ENCODE data around the gene DMD. TPM values are rescaled to one million over a fixed set of nuclear protein-coding genes. Genes with fewer than 3 reads are reported as not detected.
"Not testable (repeated sequence)": the region's sequence is repeated elsewhere in the genome, so short reads cannot be mapped to it uniquely, and the experiment has no call there.

DMD gene
- total RNA-seq, 6 experiments from 2014 or later, result 18.7 to 43.4 (median 32.9) TPM

DNA sequence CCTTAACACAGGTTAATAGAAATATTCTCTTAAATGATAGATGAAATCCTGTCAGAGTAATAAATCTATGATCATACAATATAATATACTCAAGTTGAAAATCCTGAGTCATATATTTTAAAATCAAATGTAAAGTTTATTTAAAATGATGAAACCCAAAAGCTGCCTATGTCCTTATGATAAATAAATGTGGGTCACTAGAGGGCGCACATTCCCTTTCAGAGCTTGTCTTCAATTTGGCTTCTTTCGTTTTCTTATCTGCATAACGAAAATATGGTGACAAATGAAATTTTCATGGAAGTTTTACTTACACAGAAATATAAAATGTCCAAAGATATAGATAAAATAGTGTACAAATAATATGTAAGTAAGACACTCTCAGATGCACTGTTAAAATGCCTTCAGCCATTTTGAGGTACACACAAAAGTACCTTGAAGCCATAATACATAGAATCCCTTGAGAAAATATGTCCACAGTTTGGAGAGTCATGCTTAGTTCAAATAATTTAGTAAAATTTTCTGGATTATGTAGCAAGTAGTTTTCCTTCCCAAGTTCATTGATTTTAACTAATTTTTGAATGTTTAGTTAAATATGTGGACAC lies 680.4 kb downstream of the DMD start:
- H3K4me1 ChIP-seq, result no peaks in the 10 kb centered on the region
- no peak for DNase-seq
- H3K9me3 ChIP-seq, result no peaks in the 10 kb centered on the region

DNA sequence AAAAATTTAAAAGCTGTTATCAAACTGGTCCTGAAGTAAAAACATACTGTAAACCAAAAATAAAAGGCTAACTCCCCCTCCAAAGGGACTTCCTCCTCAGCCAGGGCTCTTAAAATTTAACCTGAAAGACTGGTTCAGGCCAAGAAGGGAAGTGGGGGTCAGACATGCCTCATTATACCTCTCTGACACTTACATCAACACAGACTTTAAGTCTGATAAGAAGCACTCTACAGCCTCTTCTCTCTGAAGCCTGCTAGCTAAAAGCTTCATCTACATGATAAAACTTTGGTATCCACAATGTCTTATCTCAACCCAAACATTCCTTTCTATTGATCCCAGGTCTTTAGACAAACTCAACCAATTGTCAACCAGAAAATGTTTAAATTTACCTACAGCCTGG lies 682.9 kb downstream of the DMD start:
- H3K4me1 ChIP-seq; H3K27me3 ChIP-seq; H3K4me3 ChIP-seq; ATAC-seq; H3K27ac ChIP-seq; H3K9me3 ChIP-seq; H3K36me3 ChIP-seq; DNase-seq; intact Hi-C loops (cut with DNase I): not testable (repeated sequence)

More for the DNA sequence above, 680.4 kb downstream of the DMD start:
- intact Hi-C loops (cut with DNase I), result no loop called here
- Histone ChIP-seq H3K4me3 (no peak overlapping the region), H3K27ac (no peak overlapping the region), H3K27me3 (no peaks in the 10 kb centered on the region), H3K36me3 (no peaks in the 10 kb centered on the region)
- TF ChIP-seq CTCF (IDR thresholded peaks at IDR 0.05) (peak; percentile 37 to 73 (median 70)), POLR2A (IDR thresholded peaks at IDR 0.05) (no peak)
- 0% methylated on average over 3 of the region's 3 CpGs for WGBS (ENCODE audit: insufficient coverage, low coverage, low lambda C conversion rate, missing lambda C conversion rate)
- peak in 2 of 4 donors; percentile 45 to 62 for ATAC-seq

DNA sequence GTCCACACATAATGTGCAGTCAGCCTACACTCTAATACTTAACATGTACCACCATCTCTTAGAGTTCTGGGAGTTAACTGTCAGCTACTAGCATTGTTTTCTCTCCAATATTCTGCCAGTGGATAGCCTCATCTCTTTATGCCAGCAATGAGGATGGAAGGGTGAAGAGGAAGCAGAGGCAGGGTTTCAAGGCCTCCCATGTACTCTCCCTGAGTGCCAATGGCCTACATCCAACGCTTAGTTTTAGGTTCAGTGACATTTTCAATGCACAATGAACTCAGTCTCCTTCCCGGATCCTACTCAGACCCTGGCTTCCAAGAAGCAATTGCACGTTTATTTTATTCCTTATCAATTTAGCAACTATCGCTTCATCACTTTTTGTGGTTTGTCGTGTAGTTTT lies 686.1 kb downstream of the DMD start:
- intact Hi-C loops (cut with DNase I), result no loop called here
- no peak for ATAC-seq
- no peaks in the 10 kb centered on the region for H3K27me3 ChIP-seq
- no peak for DNase-seq
- H3K36me3 ChIP-seq, result no peaks in the 10 kb centered on the region
- H3K4me1 ChIP-seq, result no peaks in the 10 kb centered on the region
- no peaks in the 10 kb centered on the region for H3K9me3 ChIP-seq
- TF ChIP-seq POLR2A (IDR thresholded peaks at IDR 0.05) (no peak), CTCF (IDR thresholded peaks at IDR 0.05) (no peak)
- 52% methylated on average over 5 of the region's 5 CpGs for WGBS (ENCODE audit: insufficient coverage, low coverage, low lambda C conversion rate, missing lambda C conversion rate)
- no peak overlapping the region for H3K27ac ChIP-seq
- H3K4me3 ChIP-seq, result no peak overlapping the region

- no peaks in the 10 kb centered on the region for H3K36me3 ChIP-seq
- TF ChIP-seq CTCF (IDR thresholded peaks at IDR 0.05) (no peak), POLR2A (IDR thresholded peaks at IDR 0.05) (no peak)
- H3K9me3 ChIP-seq, result no peaks in the 10 kb centered on the region
- H3K27me3 ChIP-seq, result no peaks in the 10 kb centered on the region
- no peak for DNase-seq
- no peak for ATAC-seq
- H3K27ac ChIP-seq, result no peak overlapping the region
- intact Hi-C loops (cut with DNase I), result no loop called here
- no peak overlapping the region for H3K4me3 ChIP-seq
- H3K4me1 ChIP-seq, result no peaks in the 10 kb centered on the region
- 44% methylated on average over 2 of the region's 2 CpGs for WGBS (ENCODE audit: insufficient coverage, low coverage, low lambda C conversion rate, missing lambda C conversion rate)
These were observed 687.0 kb downstream of the DMD start for GRCh38 chrX:32524385-32524784.

GRCh38 chrX:32520789-32521188 lies 690.6 kb downstream of the DMD start:
- H3K4me1 ChIP-seq, result no peaks in the 10 kb centered on the region
- intact Hi-C loops (cut with DNase I), result no loop called here
- H3K27me3 ChIP-seq, result no peaks in the 10 kb centered on the region
- DNase-seq (no peak), ATAC-seq (no peak)
- no peak overlapping the region for H3K27ac ChIP-seq
- H3K9me3 ChIP-seq, result no peaks in the 10 kb centered on the region
- WGBS (ENCODE audit: insufficient coverage, low coverage, low lambda C conversion rate, missing lambda C conversion rate), result 52% methylated on average over 2 of the region's 2 CpGs
- H3K4me3 ChIP-seq, result no peak overlapping the region
- H3K36me3 ChIP-seq, result no peaks in the 10 kb centered on the region
- TF ChIP-seq CTCF (IDR thresholded peaks at IDR 0.05) (no peak), POLR2A (IDR thresholded peaks at IDR 0.05) (no peak)
